Smooth muscle cell (in vitro differentiated cells): ENCODE measurements around the gene KAZALD1. TPM values are rescaled to one million over a fixed set of nuclear protein-coding genes. Genes with fewer than 3 reads are reported as not detected.

Experiments
- DNase-seq: peaks from one replicate; lab custom pipeline; 2025; ENCODE audit not compliant: unreplicated experiment; lab: John Stamatoyannopoulos, UW
- H2AFZ ChIP-seq: fragments of 200-600 bp; sonication (generic); 2 replicates; pipeline ENCODE4 v1.6.0; 2016; ENCODE audit warnings: antibody characterized with exemption, low read depth, mild to moderate bottlenecking
- H3F3A ChIP-seq: fragments of 200-600 bp; sonication (generic); 2 replicates; pipeline ENCODE4 v1.6.0; 2017; ENCODE audit warnings: antibody characterized with exemption, low read depth
- H3K27ac ChIP-seq: fragments of 200-600 bp; sonication (generic); 2 replicates; pipeline ENCODE4 v1.5.1; 2016; ENCODE audit warnings: low read depth, mild to moderate bottlenecking
- H3K27me3 ChIP-seq: fragments of 200-600 bp; sonication (generic); 2 replicates; pipeline ENCODE4 v1.6.1; 2016; ENCODE audit warnings: low read depth, mild to moderate bottlenecking
- H3K36me3 ChIP-seq: fragments of 200-600 bp; sonication (generic); 2 replicates; pipeline ENCODE4 v1.5.1; 2016; ENCODE audit warnings: low read depth
- H3K4me1 ChIP-seq: fragments of 200-600 bp; sonication (generic); 2 replicates; pipeline ENCODE4 v1.5.1; 2016; ENCODE audit warnings: low read depth
- H3K4me2 ChIP-seq: fragments of 200-600 bp; sonication (generic); 2 replicates; pipeline ENCODE4 v1.6.0; 2016; ENCODE audit warnings: mild to moderate bottlenecking
- H3K4me3 ChIP-seq: fragments of 200-600 bp; sonication (generic); 2 replicates; pipeline ENCODE4 v1.5.1; 2016; ENCODE audit warnings: mild to moderate bottlenecking
- H3K79me2 ChIP-seq: fragments of 200-600 bp; sonication (generic); 2 replicates; pipeline ENCODE4 v1.6.0; 2016; ENCODE audit warnings: low read depth, mild to moderate bottlenecking
- H3K9ac ChIP-seq: fragments of 200-600 bp; sonication (generic); 2 replicates; pipeline ENCODE4 v1.6.0; 2016; ENCODE audit warnings: low read depth
- H3K9me3 ChIP-seq: fragments of 200-600 bp; sonication (generic); replicated peaks from 2 replicates; pipeline ENCODE4 v1.5.1; 2016; ENCODE audit warnings: low read depth
- H4K20me1 ChIP-seq: fragments of 200-600 bp; sonication (generic); 2 replicates; pipeline ENCODE4 v1.6.0; 2016; ENCODE audit warnings: low read depth
- CTCF ChIP-seq: fragments of 200-600 bp; sonication (generic); IDR thresholded peaks from 2 replicates; pipeline ENCODE4 v1.5.1; 2017; ENCODE audit warnings: borderline replicate concordance, mild to moderate bottlenecking, antibody characterized with exemption; ENCODE audit not compliant: insufficient read depth, poor library complexity, severe bottlenecking
- WGBS: methylation state at CpG from one replicate; pipeline ENCODE4 v1.1.7; 2016; ENCODE audit warnings: low lambda C conversion rate; 5-methylcytosine and 5-hydroxymethylcytosine counted together
- polyA plus RNA-seq: library from polyadenylated mRNA; unstranded; fragments of >200 nt; fragmentation: Nextera tagmentation; extraction: Ambion mirVana; gene quantifications from 2 replicates; pipeline ENCODE4 v1.2.1, GENCODE V29; 2016
- total RNA-seq: library from RNA; depleted of rRNA; stranded (reverse); fragments of >200 nt; gene quantifications from 2 replicates; pipeline ENCODE4 v1.2.3, GENCODE V29; 2014

KAZALD1 gene
- total and polyA plus RNA-seq, 2 experiments from 2014 or later, result 13.1 to 20.4 TPM

- WGBS, result 87% methylated on average over 5 of the region's 5 CpGs
- Histone ChIP-seq H3K79me2 (no peaks in the 10 kb centered on the region), H3K9me3 (no peaks in the 10 kb centered on the region), H3K4me3 (no peak overlapping the region), H3K36me3 (no peaks in the 10 kb centered on the region), H3F3A (no peaks in the 10 kb centered on the region), H4K20me1 (no peaks in the 10 kb centered on the region), H3K27me3 (peaks cover 13% of the 10 kb centered on the region), H2AFZ (no peak overlapping the region), H3K4me2 (no peak overlapping the region), H3K9ac (no peak overlapping the region), H3K4me1 (peaks cover 10% of the 10 kb centered on the region), H3K27ac (no peak overlapping the region)
- no peak for TF ChIP-seq CTCF
- DNase-seq, result no peak
Measured at GRCh38 chr10:101054876-101055275, 6.9 kb upstream of the KAZALD1 start.

GRCh38 chr10:101055411-101055810 lies 6.4 kb upstream of the KAZALD1 start:
- Histone ChIP-seq H3K27ac (no peak overlapping the region), H3K4me2 (no peak overlapping the region), H3K79me2 (no peaks in the 10 kb centered on the region), H3K9me3 (no peaks in the 10 kb centered on the region), H3F3A (no peaks in the 10 kb centered on the region), H3K4me1 (peaks cover 8% of the 10 kb centered on the region), H3K27me3 (peaks cover 8% of the 10 kb centered on the region), H3K9ac (no peak overlapping the region), H2AFZ (no peak overlapping the region), H3K36me3 (no peaks in the 10 kb centered on the region), H3K4me3 (no peak overlapping the region), H4K20me1 (no peaks in the 10 kb centered on the region)
- 96% methylated on average over 4 of the region's 4 CpGs for WGBS
- DNase-seq, result no peak
- TF ChIP-seq CTCF, result no peak

- Histone ChIP-seq H3K27me3 (no peaks in the 10 kb centered on the region), H3K4me3 (no peak overlapping the region), H3K4me2 (no peak overlapping the region), H3K4me1 (peaks cover 7% of the 10 kb centered on the region), H3K79me2 (no peaks in the 10 kb centered on the region), H3K9ac (no peak overlapping the region), H3F3A (peaks cover 2% of the 10 kb centered on the region), H3K9me3 (no peaks in the 10 kb centered on the region), H4K20me1 (no peaks in the 10 kb centered on the region), H3K36me3 (no peaks in the 10 kb centered on the region), H3K27ac (no peak overlapping the region), H2AFZ (no peak overlapping the region)
- WGBS, result 93% methylated on average over 4 of the region's 4 CpGs
- no peak for DNase-seq
- no peak for TF ChIP-seq CTCF
Measured at GRCh38 chr10:101056365-101057151, 5.2 kb upstream of the KAZALD1 start.
